Suprapubic skin (tissue), 4 donors: ENCODE data around the gene EIPR1. TPM values are rescaled to one million over a fixed set of nuclear protein-coding genes. Genes with fewer than 3 reads are reported as not detected.

ENCODE experiments used
- DNase-seq, 2 donors: peaks; one replicate each; pipeline ENCODE4 v3.0.0-alpha.2; 2019; ENCODE audit warnings: low spot score in 2 of 2
- H3K27ac ChIP-seq: fragments of 200-600 bp; sonication (generic); one replicate; pipeline ENCODE4 v1.5.1; 2019
- H3K27me3 ChIP-seq: fragments of 200-600 bp; sonication (generic); one replicate; pipeline ENCODE4 v1.5.1; 2019
- H3K36me3 ChIP-seq: fragments of 200-600 bp; sonication (generic); one replicate; pipeline ENCODE4 v1.5.1; 2019
- H3K4me1 ChIP-seq: fragments of 200-600 bp; sonication (generic); one replicate; pipeline ENCODE4 v1.5.1; 2019
- H3K4me3 ChIP-seq: fragments of 200-600 bp; sonication (generic); one replicate; pipeline ENCODE4 v1.5.1; 2019; ENCODE audit warnings: mild to moderate bottlenecking
- H3K9me3 ChIP-seq: fragments of 200-600 bp; sonication (generic); one replicate; pipeline ENCODE4 v1.5.1; 2019
- EP300 ChIP-seq: sonication (generic); formaldehyde crosslinking; IDR thresholded peaks from one replicate; pipeline ENCODE4 v1.6.1; 2017; ENCODE audit warnings: antibody characterized with exemption
- POLR2A ChIP-seq, 2 donors: fragments of 450-650 bp; IDR thresholded peaks; one replicate each; pipeline ENCODE4 v1.6.1; 2017; ENCODE audit warnings: antibody characterized with exemption in 2 of 2, mild to moderate bottlenecking in 2 of 2, moderate library complexity in 2 of 2
- POLR2AphosphoS5 ChIP-seq, 3 donors: sonication (generic); formaldehyde crosslinking; IDR thresholded peaks; one replicate each; pipeline ENCODE4 v1.6.1; 2017; ENCODE audit warnings: antibody characterized with exemption in 3 of 3
- WGBS: methylation state at CpG from one replicate; pipeline ENCODE4 v1.1.5; 2018; 5-methylcytosine and 5-hydroxymethylcytosine counted together
- total RNA-seq, 4 donors: library from RNA; depleted of rRNA; stranded (reverse); fragments of >200 nt; gene quantifications; one replicate each; pipeline ENCODE4 v1.1.0, GENCODE V29; 2016
- TF ChIP-seq, protein P1 (sequence below), 2 donors: fragments of 200-600 bp in 1 of 2; fragments of 450-650 bp in 1 of 2; sonication (generic) in 1 of 2; IDR thresholded peaks; one replicate each; pipeline ENCODE4 v1.5.1; 2016 to 2019; ENCODE audit warnings: antibody characterized with exemption in 2 of 2, mild to moderate bottlenecking in 1 of 2, moderate library complexity in 1 of 2

EIPR1 gene
- total RNA-seq, 4 donors from 2014 or later = 29.0 to 37.5 (median 30.7) TPM

DNA sequence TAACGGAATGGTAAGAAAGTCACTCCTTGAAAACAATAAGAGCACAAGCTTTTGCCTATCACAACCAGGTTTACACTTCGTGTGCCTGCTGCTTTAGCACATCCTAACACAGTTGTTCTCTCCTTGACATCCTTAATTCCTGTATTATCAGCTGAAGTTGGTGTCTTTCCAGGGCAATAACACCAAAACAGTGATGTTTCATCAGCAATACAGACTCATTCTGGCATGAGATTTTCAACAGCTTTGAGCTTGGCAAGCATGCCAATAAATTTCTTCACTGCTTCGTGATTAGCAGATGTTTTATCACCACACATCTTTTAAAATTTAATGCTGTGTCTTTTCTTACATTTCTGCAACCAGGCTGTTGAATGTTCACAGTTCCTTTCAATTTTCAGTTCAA is 148.4 kb downstream of the EIPR1 start:
- Histone ChIP-seq H3K9me3 (no peaks in the 10 kb centered on the region), H3K27ac (no peak overlapping the region), H3K36me3 (peaks cover 7% of the 10 kb centered on the region), H3K4me3 (no peak overlapping the region), H3K4me1 (no peaks in the 10 kb centered on the region), H3K27me3 (no peaks in the 10 kb centered on the region)
- DNase-seq = no peak
- 79% methylated on average over 3 of the region's 3 CpGs for WGBS
- TF ChIP-seq EP300 (no peak), POLR2A (IDR thresholded peaks at IDR 0.05) (no peak), POLR2AphosphoS5 (IDR thresholded peaks at IDR 0.05) (no peak)
- TF ChIP-seq, protein P1, sequence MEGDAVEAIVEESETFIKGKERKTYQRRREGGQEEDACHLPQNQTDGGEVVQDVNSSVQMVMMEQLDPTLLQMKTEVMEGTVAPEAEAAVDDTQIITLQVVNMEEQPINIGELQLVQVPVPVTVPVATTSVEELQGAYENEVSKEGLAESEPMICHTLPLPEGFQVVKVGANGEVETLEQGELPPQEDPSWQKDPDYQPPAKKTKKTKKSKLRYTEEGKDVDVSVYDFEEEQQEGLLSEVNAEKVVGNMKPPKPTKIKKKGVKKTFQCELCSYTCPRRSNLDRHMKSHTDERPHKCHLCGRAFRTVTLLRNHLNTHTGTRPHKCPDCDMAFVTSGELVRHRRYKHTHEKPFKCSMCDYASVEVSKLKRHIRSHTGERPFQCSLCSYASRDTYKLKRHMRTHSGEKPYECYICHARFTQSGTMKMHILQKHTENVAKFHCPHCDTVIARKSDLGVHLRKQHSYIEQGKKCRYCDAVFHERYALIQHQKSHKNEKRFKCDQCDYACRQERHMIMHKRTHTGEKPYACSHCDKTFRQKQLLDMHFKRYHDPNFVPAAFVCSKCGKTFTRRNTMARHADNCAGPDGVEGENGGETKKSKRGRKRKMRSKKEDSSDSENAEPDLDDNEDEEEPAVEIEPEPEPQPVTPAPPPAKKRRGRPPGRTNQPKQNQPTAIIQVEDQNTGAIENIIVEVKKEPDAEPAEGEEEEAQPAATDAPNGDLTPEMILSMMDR (IDR thresholded peaks at IDR 0.05) = no peak

DNA sequence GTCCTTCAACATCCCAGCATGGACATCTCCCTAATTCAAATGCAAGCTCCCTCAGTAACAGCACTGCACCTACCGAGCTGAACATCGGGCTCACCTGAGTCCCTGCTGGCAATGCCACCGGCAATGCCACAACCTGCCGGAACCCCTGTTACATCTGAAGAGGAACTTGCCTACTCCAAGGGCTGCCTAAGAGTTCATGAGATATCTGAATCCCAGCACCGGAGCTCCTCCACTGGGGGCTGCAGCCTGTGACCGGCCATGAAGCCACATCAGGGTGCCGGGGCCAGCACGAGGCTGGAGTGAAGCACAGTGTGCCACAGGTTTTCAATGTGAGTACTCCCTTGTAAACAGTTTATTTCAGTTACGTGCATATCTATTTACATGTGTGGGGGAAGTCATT is 152.9 kb downstream of the EIPR1 start:
- no peaks in the 10 kb centered on the region for H3K4me1 ChIP-seq
- no peak overlapping the region for H3K4me3 ChIP-seq
- no peaks in the 10 kb centered on the region for H3K27me3 ChIP-seq
- no peak overlapping the region for H3K27ac ChIP-seq
- H3K36me3 ChIP-seq = no peaks in the 10 kb centered on the region
- H3K9me3 ChIP-seq = no peaks in the 10 kb centered on the region
- TF ChIP-seq EP300 = no peak
- no peak for DNase-seq
- 100% methylated on average over 5 of the region's 9 CpGs for WGBS

DNA sequence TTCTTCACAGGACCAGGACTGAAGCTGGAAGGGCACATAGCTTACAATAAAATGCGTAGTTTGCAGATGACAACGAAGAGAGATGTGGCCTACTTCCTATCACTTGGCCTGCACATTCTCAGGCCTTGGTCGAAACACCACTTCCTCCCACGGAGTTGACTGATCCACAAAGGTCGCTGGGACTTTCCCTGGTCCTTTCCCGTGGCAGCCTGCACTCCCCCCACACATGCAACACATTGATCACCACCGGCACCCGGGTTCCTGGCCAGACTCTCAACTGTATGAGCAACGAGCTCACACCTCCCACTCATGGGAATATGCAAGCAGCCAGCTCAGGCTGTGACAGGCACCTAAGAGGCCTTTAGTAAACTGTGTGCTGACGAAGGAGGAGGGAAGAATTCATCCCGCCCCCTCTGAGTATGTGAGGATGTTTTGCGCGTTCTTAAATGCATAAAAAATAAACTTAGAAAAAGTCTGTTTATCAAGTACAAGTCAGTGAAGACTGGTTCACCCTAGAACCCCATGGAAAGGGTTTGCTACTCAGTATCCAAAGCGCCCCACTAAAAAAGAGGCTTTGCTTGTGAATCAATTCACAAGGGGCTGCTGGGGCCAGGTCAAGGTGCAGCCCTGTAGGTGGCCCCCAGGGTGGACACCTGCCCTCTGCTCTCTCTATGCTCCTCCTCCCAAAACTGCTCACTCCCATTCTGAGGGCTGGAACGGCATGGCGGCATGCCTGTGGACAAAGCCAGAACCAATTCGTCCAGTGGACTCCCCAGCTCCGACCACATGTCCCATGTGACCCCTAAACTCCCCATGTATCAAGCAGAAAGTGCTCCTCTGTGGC is 154.3 kb downstream of the EIPR1 start:
- no peaks in the 10 kb centered on the region for H3K36me3 ChIP-seq
- H3K9me3 ChIP-seq = no peaks in the 10 kb centered on the region
- WGBS = 85% methylated on average over 18 of the region's 18 CpGs
- H3K27me3 ChIP-seq = no peaks in the 10 kb centered on the region
- H3K4me3 ChIP-seq = no peak overlapping the region
- no peak for TF ChIP-seq POLR2A (IDR thresholded peaks at IDR 0.05)
- no peak for TF ChIP-seq EP300
- TF ChIP-seq POLR2AphosphoS5 (IDR thresholded peaks at IDR 0.05) = no peak
- TF ChIP-seq, protein P1 (IDR thresholded peaks at IDR 0.05) = no peak
- no peak overlapping the region for H3K27ac ChIP-seq
- no peak for DNase-seq
- H3K4me1 ChIP-seq = no peaks in the 10 kb centered on the region

DNA sequence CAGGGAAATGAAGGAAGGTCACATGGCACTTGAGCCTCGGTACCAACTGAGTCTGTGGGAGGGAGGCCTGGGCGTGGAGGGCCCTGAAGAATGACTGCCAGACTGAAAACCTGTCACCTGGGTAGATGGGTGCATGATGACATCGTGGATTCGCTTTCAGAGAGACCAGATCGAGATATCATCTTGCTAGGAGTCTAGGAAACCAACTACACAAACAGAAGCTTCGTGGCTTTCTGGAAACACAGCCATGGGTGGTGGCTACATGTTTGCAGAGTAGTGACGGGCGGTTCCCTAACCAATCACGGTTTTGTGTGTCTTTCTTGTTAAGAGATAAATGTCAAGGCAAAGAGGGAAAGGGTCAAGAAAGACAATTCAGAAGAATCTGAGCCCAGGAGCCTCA is 155.0 kb downstream of the EIPR1 start:
- WGBS = 74% methylated on average over 9 of the region's 9 CpGs
- DNase-seq = no peak
- H3K27me3 ChIP-seq = no peaks in the 10 kb centered on the region
- H3K9me3 ChIP-seq = no peaks in the 10 kb centered on the region
- no peaks in the 10 kb centered on the region for H3K4me1 ChIP-seq
- H3K27ac ChIP-seq = no peak overlapping the region
- H3K36me3 ChIP-seq = no peaks in the 10 kb centered on the region
- H3K4me3 ChIP-seq = no peak overlapping the region
- TF ChIP-seq EP300 = no peak
- no peak for TF ChIP-seq POLR2AphosphoS5 (IDR thresholded peaks at IDR 0.05)
- TF ChIP-seq, protein P1 (IDR thresholded peaks at IDR 0.05) = no peak
- TF ChIP-seq POLR2A (IDR thresholded peaks at IDR 0.05) = no peak

DNA sequence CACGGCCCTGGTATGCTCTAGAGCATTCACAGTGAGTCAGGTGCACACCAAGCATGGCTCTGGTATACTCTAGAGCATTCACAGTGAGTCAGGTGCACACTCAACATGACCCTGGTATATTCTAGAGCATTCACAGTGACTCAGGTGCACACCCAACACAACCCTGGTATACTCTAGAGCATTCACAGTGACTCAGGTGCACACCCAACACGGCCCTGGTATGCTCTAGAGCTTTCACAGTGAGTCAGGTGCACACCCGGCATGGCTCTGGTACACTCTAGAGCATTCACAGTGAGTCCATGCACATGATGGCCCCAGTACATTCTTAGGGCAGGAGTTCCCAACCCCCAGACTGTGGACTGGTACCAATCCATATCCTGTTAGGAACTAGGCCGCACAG is 158.1 kb downstream of the EIPR1 start:
- TF ChIP-seq, protein P1 (IDR thresholded peaks at IDR 0.05) = no peak
- TF ChIP-seq EP300 (no peak), POLR2AphosphoS5 (IDR thresholded peaks at IDR 0.05) (no peak), POLR2A (IDR thresholded peaks at IDR 0.05) (no peak)
- no peaks in the 10 kb centered on the region for H3K36me3 ChIP-seq
- no peaks in the 10 kb centered on the region for H3K4me1 ChIP-seq
- H3K27me3 ChIP-seq = no peaks in the 10 kb centered on the region
- H3K9me3 ChIP-seq = no peaks in the 10 kb centered on the region
- DNase-seq = peak in 1 of 2 donors; percentile 38
- no peak overlapping the region for H3K27ac ChIP-seq
- WGBS = 100% methylated on average over 1 of the region's 4 CpGs
- no peak overlapping the region for H3K4me3 ChIP-seq
